Osteocyte (in vitro differentiated cells): ENCODE measurements around the gene MT3. TPM values are rescaled to one million over a fixed set of nuclear protein-coding genes. Genes with fewer than 3 reads are reported as not detected.

Experiments
- DNase-seq: peaks from one replicate; pipeline ENCODE4 v3.0.0; 2021; ENCODE audit warnings: mixed read lengths; ENCODE audit not compliant: unreplicated experiment; ENCODE audit errors: extremely low spot score
- H3K27ac Mint-ChIP-seq: one replicate; pipeline ENCODE4 v1.8.0; 2021; ENCODE audit warnings: mild to moderate bottlenecking, mixed read lengths; ENCODE audit not compliant: unreplicated experiment
- H3K27me3 Mint-ChIP-seq: one replicate; pipeline ENCODE4 v1.8.0; 2021; ENCODE audit warnings: mixed read lengths; ENCODE audit not compliant: unreplicated experiment
- H3K36me3 Mint-ChIP-seq: one replicate; pipeline ENCODE4 v1.8.0; 2021; ENCODE audit warnings: mixed read lengths; ENCODE audit not compliant: unreplicated experiment
- H3K4me1 Mint-ChIP-seq: one replicate; pipeline ENCODE4 v1.8.0; 2021; ENCODE audit warnings: mixed read lengths; ENCODE audit not compliant: unreplicated experiment
- H3K4me3 Mint-ChIP-seq: one replicate; pipeline ENCODE4 v1.8.0; 2021; ENCODE audit warnings: mild to moderate bottlenecking, moderate library complexity, mixed read lengths; ENCODE audit not compliant: unreplicated experiment
- H3K9me3 Mint-ChIP-seq: one replicate; pipeline ENCODE4 v1.8.0; 2021; ENCODE audit warnings: mixed read lengths; ENCODE audit not compliant: unreplicated experiment
- total RNA-seq: library from RNA; stranded (reverse); gene quantifications from 2 replicates; pipeline ENCODE4 v1.2.1, GENCODE V29; 2021
- TF ChIP-seq, protein P1 (sequence below): fragments of 200-600 bp; sonication (generic); IDR thresholded peaks from 2 replicates; pipeline ENCODE4 v1.5.0; 2021; ENCODE audit warnings: antibody characterized with exemption, mild to moderate bottlenecking, moderate library complexity

MT3 gene
- total RNA-seq, 1 donor from 2014 or later, result not detected

- no peaks in the 10 kb centered on the region for H3K9me3 Mint-ChIP-seq
- no peak overlapping the region for H3K27ac Mint-ChIP-seq
- H3K4me1 Mint-ChIP-seq, result peaks cover 40% of the 10 kb centered on the region
- H3K36me3 Mint-ChIP-seq, result no peaks in the 10 kb centered on the region
- H3K27me3 Mint-ChIP-seq, result peaks cover 4% of the 10 kb centered on the region
- no peak overlapping the region for H3K4me3 Mint-ChIP-seq
- no peak for DNase-seq
- TF ChIP-seq, protein P1, sequence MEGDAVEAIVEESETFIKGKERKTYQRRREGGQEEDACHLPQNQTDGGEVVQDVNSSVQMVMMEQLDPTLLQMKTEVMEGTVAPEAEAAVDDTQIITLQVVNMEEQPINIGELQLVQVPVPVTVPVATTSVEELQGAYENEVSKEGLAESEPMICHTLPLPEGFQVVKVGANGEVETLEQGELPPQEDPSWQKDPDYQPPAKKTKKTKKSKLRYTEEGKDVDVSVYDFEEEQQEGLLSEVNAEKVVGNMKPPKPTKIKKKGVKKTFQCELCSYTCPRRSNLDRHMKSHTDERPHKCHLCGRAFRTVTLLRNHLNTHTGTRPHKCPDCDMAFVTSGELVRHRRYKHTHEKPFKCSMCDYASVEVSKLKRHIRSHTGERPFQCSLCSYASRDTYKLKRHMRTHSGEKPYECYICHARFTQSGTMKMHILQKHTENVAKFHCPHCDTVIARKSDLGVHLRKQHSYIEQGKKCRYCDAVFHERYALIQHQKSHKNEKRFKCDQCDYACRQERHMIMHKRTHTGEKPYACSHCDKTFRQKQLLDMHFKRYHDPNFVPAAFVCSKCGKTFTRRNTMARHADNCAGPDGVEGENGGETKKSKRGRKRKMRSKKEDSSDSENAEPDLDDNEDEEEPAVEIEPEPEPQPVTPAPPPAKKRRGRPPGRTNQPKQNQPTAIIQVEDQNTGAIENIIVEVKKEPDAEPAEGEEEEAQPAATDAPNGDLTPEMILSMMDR, result no peak
These were observed 39.4 kb downstream of the MT3 start for GRCh38 chr16:56628486-56629350.

DNA sequence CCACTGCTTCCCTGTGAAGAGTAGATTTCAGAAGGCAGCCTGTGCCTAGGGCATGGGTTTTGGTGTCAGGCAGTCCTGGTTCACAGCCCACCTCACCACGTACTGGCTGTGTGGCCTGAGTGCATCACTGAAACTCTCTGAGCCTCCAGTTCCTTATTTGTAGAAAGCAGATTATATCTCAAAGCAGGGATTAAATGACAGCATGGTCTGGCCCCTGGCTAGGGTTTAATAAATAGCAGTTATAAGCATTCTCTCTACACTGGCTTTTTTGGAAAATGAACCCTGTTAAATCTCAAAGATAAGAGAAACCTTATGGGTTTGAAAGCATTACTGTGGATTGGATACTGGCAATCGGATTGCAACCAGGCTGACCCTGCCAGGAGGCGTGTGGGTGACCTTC, 40.2 kb downstream of the MT3 start:
- Mint-ChIP-seq H3K4me1 (peaks cover 44% of the 10 kb centered on the region), H3K9me3 (no peaks in the 10 kb centered on the region), H3K27me3 (peaks cover 11% of the 10 kb centered on the region), H3K27ac (no peak overlapping the region), H3K4me3 (no peak overlapping the region), H3K36me3 (no peaks in the 10 kb centered on the region)
- TF ChIP-seq, protein P1, result no peak
- DNase-seq, result no peak

DNA sequence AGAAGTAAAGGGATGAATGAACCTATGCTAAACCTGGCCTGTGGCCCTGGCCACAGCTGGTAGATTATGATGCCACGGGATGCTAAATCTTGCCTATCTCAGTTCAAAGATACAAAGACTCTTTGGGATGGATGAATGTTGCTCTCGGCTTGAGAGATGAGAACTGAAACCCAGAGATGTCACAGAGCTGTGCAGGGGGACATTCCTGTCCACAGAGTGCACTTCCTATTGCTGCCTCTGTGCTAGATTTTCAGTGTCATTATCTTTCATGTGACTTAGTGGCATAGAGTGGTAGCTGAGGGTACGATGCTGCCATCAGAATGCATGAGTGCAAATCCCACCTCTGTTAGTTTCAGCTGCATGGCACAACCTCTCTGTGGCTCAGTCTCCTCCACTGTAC, 40.8 kb downstream of the MT3 start:
- H3K36me3 Mint-ChIP-seq, result no peaks in the 10 kb centered on the region
- no peak overlapping the region for H3K27ac Mint-ChIP-seq
- peaks cover 45% of the 10 kb centered on the region for H3K4me1 Mint-ChIP-seq
- peaks cover 17% of the 10 kb centered on the region for H3K27me3 Mint-ChIP-seq
- no peak for DNase-seq
- TF ChIP-seq, protein P1, result no peak
- H3K4me3 Mint-ChIP-seq, result no peak overlapping the region
- no peaks in the 10 kb centered on the region for H3K9me3 Mint-ChIP-seq

- TF ChIP-seq, protein P1, result no peak
- Mint-ChIP-seq H3K4me3 (no peak overlapping the region), H3K27ac (no peak overlapping the region), H3K27me3 (peaks cover 25% of the 10 kb centered on the region), H3K4me1 (peaks cover 41% of the 10 kb centered on the region), H3K9me3 (no peaks in the 10 kb centered on the region), H3K36me3 (no peaks in the 10 kb centered on the region)
- no peak for DNase-seq
These were observed 41.9 kb downstream of the MT3 start for GRCh38 chr16:56631197-56631596.

DNA sequence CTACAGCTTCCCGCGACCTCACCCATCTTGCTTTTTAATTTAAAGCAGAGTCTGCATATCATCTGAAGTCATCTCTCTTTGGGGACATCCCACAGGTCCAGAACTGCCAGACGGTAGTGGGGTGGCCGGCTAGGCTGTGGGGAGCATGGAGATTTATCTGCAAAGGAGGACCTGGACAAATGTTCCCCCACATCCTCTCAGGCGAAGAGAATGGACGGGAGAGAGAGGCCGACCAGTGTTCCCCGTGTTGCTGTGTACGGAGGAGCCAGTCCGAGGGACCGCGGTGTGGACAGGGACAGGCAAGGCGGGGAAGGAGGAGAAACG, 42.5 kb downstream of the MT3 start:
- no peaks in the 10 kb centered on the region for H3K36me3 Mint-ChIP-seq
- TF ChIP-seq, protein P1, result no peak
- H3K4me1 Mint-ChIP-seq, result peaks cover 35% of the 10 kb centered on the region
- peak overlapping the region; percentile 79 for H3K4me3 Mint-ChIP-seq
- H3K9me3 Mint-ChIP-seq, result no peaks in the 10 kb centered on the region
- DNase-seq, result no peak
- peaks cover 31% of the 10 kb centered on the region for H3K27me3 Mint-ChIP-seq
- peak overlapping the region; percentile 15 for H3K27ac Mint-ChIP-seq
